D341Med (cell line): Measurements from ENCODE around the gene RIN3.

Source experiments
- DNase-seq: peaks from one replicate; pipeline ENCODE4 v3.0.0; 2012; ENCODE audit warnings: low spot score

RIN3 gene

GRCh38 chr14:92513204-92513965, at the start of gene RIN3:
RIN3 (plus strand) TSS chr14:92513781; CDS start chr14:92513933, 152 bp downstream.
- DNase-seq = no peak

GRCh38 chr14:92464156-92464555, 49.4 kb upstream of the RIN3 start:
- no peak for DNase-seq

DNA sequence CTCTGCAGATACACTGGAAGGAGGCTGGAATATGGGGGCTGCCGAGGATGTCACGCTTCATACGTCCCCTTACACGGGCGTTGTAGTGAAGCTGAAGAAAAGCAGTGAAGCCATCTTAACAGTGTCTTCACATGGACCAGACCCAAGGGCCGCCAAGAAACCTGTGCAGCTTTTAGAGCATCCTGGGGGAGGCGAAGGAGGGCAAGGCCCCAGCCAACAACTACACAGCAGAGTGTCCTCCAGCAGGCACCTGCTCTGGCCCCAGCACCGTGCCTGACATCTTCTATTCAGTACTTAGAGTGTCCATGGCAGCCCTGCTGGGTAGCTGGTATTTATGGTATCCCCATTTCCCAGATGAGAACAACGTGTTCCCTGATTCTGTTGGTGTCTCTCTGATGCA, 48.9 kb upstream of the RIN3 start:
- no peak for DNase-seq

DNA sequence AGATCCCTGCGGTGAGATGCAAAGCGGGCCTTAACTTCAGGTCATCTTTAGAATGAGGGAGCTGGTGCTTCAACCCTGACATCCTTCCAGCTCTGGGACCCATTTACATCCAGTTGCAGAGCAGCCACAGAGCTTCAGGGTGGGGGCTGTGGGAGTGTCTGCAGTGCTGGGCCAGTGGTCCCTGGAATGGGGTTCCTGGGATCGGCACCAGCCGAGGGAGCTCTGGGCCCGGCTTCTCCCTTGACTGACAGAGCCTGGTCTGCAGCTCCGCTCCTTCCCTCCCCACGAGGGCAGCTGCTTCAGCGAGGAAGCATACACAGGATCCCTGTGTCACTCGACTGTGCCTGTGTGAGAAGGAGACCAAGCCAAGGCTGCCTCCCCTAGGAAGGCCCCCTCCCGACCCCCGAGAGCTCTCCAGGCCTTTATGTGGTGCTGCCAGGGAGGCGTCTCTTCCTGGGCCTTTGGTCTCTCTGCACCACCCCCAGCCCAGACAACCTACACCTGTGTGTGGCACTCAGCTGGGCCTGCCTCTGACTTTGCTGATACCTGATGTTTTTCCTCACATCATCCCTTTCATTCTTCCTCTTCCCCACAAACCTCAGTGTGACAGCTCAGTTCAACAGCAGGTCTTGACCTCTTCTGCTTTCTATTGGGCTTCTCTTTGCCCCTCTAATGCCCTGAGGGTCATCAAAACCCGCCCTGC, 48.1 kb upstream of the RIN3 start:
- no peak for DNase-seq

- no peak for DNase-seq
Observed at GRCh38 chr14:92466059-92466458, 47.5 kb upstream of the RIN3 start.

DNA sequence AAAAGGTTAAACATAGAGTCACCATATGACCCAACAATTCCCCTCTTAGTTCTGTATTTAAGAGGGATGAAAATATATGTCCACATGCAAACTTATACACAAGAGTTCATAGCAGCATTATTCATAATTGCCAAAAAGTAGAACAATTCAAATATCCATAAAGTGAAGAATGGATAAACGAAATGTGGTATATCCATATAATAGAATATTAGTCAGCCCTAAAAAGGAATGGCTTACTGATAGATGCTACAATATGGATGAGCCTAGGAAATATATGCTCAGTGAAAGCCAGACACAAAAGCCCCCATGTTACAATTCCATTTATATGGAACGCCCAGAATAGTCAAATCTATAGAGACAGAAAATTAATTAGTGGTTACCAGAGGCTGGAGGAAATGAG, 44.1 kb upstream of the RIN3 start:
- DNase-seq = no peak

DNA sequence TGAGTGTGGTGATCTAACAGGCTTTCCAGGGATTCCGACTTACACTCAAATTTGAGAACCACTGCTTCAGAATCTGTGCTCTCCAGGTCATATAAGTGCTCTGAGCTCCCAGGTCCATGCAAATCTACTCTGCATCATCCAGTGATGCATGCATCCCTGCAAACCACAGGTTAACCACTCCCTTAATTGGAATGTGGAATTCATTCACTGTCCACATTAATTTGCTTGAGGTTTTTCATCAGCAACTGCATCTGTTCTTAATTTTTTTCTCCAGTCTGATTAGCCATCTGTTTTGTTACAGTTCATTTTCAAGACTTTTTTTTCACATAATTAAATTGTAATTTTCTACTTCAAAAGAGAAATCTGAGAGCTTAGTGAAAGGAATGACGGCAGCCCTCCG, 43.4 kb upstream of the RIN3 start:
- DNase-seq = no peak

DNA sequence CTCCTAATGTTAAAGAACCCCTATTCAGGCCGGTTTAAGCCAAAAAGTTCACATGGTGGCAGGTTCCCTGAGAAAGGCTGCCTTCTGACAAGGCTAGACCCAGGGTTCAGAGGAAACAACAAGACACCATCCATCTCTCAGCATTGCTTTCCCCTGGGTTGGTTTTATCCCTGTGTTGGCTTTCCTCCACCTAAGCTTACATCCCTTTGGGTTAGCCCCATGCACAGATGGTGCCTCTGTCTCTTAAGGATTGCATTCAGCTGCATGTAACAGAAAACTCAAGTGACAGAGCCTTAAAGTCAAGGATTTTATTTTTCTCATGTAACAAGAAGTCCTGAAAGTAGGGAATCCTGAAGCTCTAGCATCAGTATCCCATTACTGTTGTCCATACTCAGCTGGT, 42.8 kb upstream of the RIN3 start:
- DNase-seq = no peak

GRCh38 chr14:92471919-92472318, 41.7 kb upstream of the RIN3 start:
- DNase-seq = no peak

- DNase-seq = no peak
Observed at GRCh38 chr14:92472860-92473259, 40.7 kb upstream of the RIN3 start.

GRCh38 chr14:92473261-92473968, 40.2 kb upstream of the RIN3 start:
- DNase-seq = no peak

DNA sequence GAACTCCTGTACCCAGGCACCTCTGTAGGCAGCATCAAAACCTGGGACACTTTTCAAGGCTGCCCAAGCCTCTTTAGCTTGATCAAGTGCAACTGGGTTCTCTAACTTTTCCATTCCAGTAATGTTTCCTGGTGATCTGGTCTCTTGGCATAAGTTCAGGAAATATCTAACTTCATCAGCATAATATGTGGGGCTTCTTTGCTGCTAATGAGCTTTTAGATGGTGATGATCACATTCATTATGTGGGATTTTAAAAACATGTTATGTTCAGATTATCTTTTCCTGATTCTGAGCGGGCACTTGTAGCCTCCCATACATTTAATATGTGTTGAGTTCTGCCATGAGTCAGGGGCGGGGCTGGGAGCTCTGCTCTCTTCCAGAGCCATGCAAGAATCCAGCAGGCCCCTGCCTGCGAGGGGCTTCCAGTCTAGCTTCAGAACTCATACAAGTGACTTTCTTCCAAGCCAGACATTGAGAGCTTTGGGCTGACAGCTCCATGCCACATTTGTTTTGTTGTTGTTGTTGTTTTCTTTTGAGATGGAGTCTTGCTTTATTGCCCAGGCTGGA, 39.5 kb upstream of the RIN3 start:
- DNase-seq = no peak

DNA sequence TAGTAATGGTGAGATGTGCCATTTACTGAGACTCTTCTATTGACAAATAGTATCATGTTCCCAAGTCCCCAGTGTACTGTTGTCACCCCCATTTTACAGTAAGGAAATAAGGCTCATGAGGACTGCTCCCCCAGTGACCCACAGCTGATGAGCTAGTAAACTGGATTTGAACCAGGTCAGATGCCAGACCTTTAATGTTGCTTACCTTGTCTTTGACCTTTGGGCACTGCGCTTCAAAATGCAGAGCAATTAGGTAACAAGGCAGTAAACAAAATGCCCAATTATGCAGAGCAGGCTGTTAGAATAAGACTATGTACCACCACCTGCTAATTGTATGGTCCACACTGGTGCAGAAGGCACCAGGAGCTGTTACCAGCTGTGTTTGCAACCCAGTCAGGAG, 38.5 kb upstream of the RIN3 start:
- DNase-seq = no peak

DNA sequence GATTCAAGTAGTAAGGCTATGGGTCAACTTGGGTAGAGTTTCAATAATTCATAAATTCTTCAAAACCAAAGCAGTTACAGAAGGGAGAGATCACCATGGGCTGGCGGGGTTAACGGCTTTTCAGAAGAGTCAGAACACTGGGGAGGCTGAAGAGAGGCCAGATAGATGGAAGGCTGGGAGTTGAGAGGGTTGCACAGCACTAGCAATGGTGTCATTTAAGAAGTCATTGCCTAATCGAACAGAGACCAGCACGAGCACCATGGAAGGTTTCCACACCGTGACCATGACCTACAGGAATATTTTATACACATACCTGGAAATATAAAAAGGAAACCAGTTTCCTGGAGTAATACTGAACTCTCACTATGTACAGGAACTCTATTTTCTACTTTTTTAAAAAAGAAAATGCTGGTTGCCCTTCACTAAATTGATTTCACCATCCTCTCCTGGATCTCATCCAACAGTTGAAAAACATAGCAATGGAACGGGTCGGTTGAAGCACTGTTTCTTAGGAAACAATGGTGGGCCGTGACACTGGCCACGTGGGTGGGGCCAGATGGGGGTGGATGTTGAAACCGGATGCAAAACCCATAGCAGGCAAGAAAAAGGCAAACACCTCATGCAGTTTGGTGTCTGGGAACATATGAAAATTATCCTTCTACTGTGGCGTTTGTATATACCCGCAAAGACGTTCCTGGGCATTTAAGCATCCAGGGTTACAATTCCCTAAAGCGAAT, 38.0 kb upstream of the RIN3 start:
- no peak for DNase-seq

DNA sequence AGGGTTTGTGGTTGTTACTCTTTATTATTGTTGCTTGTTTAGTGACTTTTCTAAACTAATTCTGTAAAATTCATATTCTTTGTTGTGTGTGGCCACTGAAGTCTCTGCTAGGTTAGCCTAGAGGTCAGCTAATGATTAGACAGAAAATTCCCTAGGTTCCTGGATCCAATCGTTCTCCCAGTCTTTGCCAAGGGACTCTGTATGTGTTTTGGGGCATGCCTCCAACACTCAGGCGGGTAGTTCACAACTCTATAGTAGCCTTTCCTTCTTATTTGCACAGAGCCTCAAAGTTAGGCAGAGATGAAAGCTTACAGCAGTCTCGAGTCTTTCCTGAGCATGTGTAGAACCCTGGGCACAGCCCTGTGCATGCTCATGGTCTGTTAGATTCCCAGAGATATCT, 32.7 kb upstream of the RIN3 start:
- DNase-seq = no peak

DNA sequence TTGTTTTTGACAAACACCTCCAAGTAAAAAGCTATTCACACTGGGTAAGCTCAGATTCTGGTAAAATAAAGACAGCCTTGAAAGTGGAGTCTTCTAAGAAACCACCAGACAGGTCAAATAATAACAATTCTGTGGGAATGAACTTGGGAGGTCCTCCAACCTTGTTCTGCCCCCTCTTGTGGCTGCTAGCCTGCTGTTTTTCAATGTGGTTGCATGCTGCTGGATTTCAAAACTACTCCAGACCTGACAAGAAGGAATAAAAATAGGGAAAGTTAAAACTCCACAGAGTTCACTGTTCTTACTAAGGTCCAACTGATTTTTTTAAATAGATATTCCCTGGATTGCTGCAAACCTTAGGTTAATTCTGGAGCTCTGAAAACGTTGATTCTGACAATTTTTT, 32.2 kb upstream of the RIN3 start:
- no peak for DNase-seq

DNA sequence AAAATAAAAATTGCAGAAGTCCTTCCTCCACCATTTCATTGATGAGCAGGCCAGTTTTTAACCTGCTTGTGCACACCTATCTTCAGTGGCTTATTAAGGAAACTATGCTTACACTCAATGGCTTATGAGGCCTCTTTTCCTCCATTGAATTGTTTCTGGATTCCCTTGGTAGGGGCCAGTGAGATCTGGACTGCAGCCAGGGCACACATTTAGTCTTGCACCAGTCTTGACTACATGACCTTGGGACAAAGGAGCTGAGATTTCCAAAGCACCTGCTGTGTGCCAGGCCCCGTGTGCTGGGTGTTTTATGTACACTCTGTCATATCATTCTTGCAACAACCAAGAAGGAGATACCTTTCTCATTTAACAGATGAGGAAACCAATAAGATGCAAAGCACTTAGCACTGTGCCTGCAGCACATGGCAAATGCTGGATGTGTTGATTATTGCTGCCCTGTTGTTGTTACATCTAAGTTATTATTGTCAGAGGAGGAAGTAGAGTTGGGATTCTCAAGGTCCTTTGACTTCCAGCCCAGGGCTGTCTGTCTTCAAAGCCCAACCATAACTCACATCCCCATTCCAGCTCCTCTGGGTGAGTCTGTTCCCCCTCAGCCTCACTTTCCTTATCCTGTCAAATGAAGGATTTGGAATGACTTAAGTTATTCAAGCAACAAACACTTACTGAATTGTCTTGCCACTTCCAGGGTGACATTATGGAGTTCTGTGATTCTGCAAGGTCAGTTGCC, 31.6 kb upstream of the RIN3 start:
- no peak for DNase-seq

DNA sequence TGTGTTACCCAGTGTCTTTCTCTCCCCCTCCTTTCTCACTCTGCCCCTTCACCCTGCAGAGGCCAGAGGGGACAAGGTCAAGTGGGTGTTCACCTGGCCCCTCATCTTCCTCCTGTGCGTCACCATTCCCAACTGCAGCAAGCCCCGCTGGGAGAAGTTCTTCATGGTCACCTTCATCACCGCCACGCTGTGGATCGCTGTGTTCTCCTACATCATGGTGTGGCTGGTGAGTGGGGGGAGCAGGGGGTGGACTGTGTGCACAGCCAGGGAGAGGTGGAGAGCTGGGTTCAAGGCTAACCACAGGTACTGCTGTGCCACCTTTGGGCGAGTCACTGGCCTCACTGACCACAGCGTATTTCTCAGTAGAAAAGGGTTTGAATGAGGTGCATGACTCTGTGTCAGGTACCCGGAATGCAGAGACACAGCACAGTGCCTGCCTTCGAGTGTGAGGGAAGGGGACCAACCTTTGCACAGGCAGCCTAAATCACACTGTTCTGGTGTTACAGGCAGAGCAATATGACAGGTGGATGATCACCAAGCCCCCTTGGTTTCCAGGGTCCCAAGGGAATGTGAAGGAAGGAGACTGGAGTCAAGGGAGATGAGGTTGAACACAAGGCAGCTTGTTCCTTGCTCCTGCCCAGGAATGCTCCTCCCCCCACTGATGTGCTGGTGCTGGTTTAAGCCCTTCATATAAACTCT, 30.8 kb upstream of the RIN3 start:
- DNase-seq = no peak

DNA sequence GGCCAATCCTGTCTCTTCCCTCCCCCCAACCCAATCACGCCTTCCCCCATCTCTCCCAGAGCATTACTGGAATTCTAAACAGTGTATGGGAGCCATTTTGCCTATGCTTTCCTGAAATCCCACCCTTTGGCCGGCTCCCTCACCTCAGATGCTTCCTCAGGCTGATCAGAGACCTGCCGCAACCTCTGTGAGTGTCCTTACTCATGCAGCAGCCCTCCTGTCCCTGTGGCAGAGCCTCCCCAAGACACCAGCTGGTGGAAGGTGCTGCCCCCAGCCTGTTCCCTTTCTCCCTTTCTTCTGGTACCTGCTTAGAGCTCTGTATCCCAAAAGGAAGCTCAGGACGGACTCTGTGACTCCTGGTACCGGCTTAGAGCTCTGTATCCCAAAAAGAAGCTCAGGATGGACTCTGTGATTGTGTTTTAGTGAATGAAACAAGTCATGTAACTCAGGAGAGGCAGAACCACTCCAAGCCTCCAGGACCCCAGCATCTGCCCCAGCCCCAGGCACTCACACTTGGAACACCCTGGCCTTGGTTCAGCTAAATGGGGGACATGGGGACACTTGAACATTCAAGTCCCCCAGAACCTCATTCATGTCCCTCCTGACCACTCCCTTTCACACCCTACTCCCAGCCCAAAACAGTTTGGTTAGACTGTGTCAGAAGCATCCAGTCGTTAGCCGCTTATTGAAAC, 29.3 kb upstream of the RIN3 start:
- no peak for DNase-seq

DNA sequence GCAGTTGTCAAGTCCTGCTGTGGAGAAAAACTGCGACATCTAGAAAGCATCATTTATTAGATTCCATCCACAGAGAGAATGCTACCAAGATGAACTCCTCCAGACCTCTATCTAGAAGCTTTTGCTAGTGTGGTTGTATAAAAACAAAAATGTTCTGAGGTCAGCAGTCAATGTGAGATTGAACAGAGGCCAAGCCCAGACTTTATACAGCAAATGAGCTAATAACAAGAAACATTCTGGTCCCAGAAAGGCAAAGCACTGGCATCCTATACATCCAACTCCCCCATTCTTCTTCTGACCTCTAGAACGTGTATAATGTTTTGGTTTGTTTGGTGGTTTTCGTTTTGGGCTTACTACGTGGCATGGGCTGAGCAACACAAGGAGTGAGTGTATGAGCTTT, 26.7 kb upstream of the RIN3 start:
- no peak for DNase-seq
